IPS-20b (cell line): ENCODE data around the gene TGOLN2.
"Not testable (repeated sequence)": the region's sequence is repeated elsewhere in the genome, so short reads cannot be mapped to it uniquely, and the experiment has no call there.

ENCODE experiments used
- H3K27ac ChIP-seq: one replicate; pipeline ENCODE4 v1.5.1; 2013; ENCODE audit warnings: low read length
- H3K27me3 ChIP-seq: 2 replicates; pipeline ENCODE4 v1.6.1; 2013; ENCODE audit warnings: mild to moderate bottlenecking, low read length, inconsistent platforms; ENCODE audit not compliant: insufficient read depth
- H3K36me3 ChIP-seq: 2 replicates; pipeline ENCODE4 v1.6.1; 2013; ENCODE audit warnings: low read depth, mild to moderate bottlenecking, inconsistent platforms, low read length, moderate library complexity; ENCODE audit not compliant: insufficient read depth
- H3K4me1 ChIP-seq: 2 replicates; pipeline ENCODE4 v1.6.1; 2013; ENCODE audit warnings: mild to moderate bottlenecking, control low read depth, inconsistent platforms, low read length, moderate library complexity; ENCODE audit not compliant: insufficient read depth
- H3K4me3 ChIP-seq: 2 replicates; pipeline ENCODE4 v1.5.1; 2013; ENCODE audit warnings: mild to moderate bottlenecking, low read length, inconsistent platforms
- H3K9ac ChIP-seq: 2 replicates; pipeline ENCODE4 v1.6.1; 2013; ENCODE audit warnings: low read depth, mild to moderate bottlenecking, inconsistent platforms, low read length, moderate library complexity
- H3K9me3 ChIP-seq: 2 replicates; pipeline ENCODE4 v1.6.1; 2013; ENCODE audit warnings: mild to moderate bottlenecking, low read depth, low read length, inconsistent platforms; ENCODE audit not compliant: insufficient read depth

TGOLN2 gene

DNA sequence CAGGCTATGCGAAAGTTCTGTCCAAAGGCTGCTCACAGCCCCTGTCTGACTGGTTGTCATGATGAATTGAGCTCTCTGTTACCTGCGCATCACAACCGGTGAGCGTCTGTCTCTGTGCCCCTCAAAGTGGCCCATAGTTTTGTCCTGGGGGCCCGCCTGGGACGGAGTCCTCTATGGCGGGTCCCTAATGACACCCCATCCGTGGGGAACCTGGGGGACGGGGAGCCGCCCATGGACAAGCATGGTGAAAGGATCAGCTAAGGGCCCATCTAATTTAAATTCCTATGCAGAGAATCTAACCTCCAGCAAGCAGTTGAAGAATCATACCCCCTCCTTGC, 27.3 kb upstream of the TGOLN2 start:
- H3K4me1 ChIP-seq = no peaks in the 10 kb centered on the region
- no peaks in the 10 kb centered on the region for H3K9me3 ChIP-seq
- H3K9ac ChIP-seq = peak overlapping the region; percentile 93
- peaks cover 23% of the 10 kb centered on the region; the same call in 1 of the 2 replicates for H3K36me3 ChIP-seq
- no peaks in the 10 kb centered on the region for H3K27me3 ChIP-seq
- H3K4me3 ChIP-seq = peak overlapping the region; percentile 99
- H3K27ac ChIP-seq = peak overlapping the region; percentile 69

DNA sequence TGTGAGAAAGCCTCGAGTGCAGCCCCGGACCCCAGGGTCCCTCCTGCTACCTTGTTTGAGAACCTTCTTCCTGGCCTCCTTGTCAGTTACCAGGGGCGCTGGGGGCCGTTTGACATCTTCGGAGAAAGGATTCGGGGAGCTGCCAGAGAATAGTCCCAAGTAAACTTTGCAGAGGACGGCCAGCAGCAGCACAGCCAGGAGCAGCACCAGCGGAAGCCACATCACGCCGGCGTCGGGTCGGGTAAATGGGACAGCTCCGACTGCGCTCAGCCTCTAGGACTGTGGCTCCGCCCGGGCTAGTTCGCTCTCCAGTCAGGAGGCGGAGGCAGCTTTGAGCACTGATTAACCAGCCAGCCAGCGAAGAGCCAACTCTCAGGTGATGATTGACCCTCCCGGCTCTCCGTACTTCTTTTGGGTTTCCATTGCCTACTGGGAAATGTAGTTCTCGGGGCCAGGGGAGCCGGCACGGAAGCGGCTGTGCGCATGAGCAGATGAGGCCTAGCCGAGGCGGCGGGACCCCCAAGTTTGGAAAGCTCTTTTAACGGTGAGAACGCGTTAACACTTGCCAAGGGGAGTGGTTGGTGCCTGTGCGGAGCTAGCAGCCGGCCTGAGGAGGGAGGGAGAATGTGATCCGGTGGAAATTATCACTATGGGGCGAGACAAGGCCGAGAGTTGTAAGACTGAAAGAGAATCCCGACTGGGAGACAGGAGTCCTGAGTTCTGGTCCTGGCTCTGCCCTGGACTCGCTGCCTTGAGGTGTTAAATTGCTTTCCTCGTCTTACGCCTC, 26.7 kb upstream of the TGOLN2 start, which contains the start of the genes ELMOD3 and RETSAT:
Gene ELMOD3, plus strand, starts transcription at position 484 of the 787 bp plus-strand sequence. CDS start 2,430 bp downstream, outside the sequence.
Gene RETSAT, minus strand, starts transcription at position 243 of the 787 bp plus-strand sequence. Its CDS starts 21 bp downstream, at position 222.
- Histone ChIP-seq H3K27me3 (no peaks in the 10 kb centered on the region), H3K27ac (peak within 1 kb of the TSS; percentile 69), H3K4me3 (peak within 1 kb of the TSS; percentile 99), H3K4me1 (no peaks in the 10 kb centered on the region), H3K9me3 (no peaks in the 10 kb centered on the region), H3K36me3 (peaks cover 25% of the 10 kb centered on the region; the same call in 1 of the 2 replicates), H3K9ac (peak within 1 kb of the TSS; percentile 93)

- Histone ChIP-seq H3K4me3 (peak overlapping the region; percentile 99), H3K9me3 (no peaks in the 10 kb centered on the region), H3K9ac (peak overlapping the region; percentile 58), H3K36me3 (peaks cover 31% of the 10 kb centered on the region; the same call in 1 of the 2 replicates), H3K4me1 (no peaks in the 10 kb centered on the region), H3K27me3 (no peaks in the 10 kb centered on the region), H3K27ac (no peak overlapping the region)
These were observed 26.1 kb upstream of the TGOLN2 start for GRCh38 chr2:85353876-85354285.

DNA sequence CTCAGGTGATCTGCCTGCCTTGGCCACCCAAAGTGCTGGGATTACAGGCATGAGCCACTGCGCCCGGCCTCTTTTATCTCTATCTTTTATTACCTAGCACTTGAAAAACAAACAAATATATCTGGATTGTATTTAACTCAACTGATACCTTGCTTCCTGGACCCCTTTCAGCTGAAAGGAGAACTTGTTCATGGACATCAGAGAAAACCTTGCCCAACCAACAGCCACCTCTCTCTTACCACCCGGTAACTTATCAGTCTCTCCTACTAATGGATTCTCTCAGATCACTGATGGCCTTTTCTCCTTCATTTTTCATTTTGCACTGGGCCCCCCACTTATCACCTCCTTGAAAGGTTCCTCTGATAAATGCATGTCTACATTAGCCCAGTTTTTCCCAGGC, 19.8 kb upstream of the TGOLN2 start:
- Histone ChIP-seq H3K36me3 (peaks cover 25% of the 10 kb centered on the region; the same call in 1 of the 2 replicates), H3K9me3 (no peaks in the 10 kb centered on the region), H3K4me1 (no peaks in the 10 kb centered on the region), H3K4me3 (no peak overlapping the region), H3K27me3 (no peaks in the 10 kb centered on the region), H3K27ac (no peak overlapping the region), H3K9ac (no peak overlapping the region)

- Histone ChIP-seq H3K4me1 (0 out of 2 replicates have a peak, but pooled peaks cover 2% of the 10 kb centered on the region), H3K27me3 (no peaks in the 10 kb centered on the region), H3K36me3 (0 out of 2 replicates have a peak, but pooled peaks cover 13% of the 10 kb centered on the region), H3K27ac (no peak overlapping the region), H3K9ac (no peak overlapping the region), H3K4me3 (no peak overlapping the region), H3K9me3 (no peaks in the 10 kb centered on the region)
These were observed 16.7 kb upstream of the TGOLN2 start for GRCh38 chr2:85344356-85344954.

GRCh38 chr2:85343207-85343895, 15.6 kb upstream of the TGOLN2 start:
- H3K4me1 ChIP-seq, H3K9me3 ChIP-seq, H3K27me3 ChIP-seq, H3K9ac ChIP-seq, H3K36me3 ChIP-seq, H3K27ac ChIP-seq, H3K4me3 ChIP-seq: not testable (repeated sequence)

DNA sequence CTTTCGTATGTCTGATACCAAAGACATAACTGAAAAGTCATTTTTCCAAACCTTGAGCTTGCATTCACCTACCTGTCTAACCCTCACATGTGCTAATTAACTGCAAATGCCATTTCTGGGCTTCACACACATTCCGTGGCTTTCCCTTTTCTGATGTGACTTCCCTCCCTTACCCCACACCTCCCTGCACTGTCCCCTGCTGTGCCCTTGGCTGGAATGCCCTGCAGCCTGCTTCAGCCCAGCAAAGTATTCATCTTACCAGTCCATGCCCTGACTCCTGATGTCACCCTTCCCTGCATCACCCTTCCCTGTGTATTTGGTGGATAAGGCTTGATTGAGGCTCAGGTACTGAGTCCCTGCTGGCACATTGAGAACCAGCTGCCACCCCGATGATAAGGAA, 14.4 kb upstream of the TGOLN2 start:
- Histone ChIP-seq H3K9ac (no peak overlapping the region), H3K4me3 (no peak overlapping the region), H3K36me3 (0 out of 2 replicates have a peak, but pooled peaks cover 4% of the 10 kb centered on the region), H3K27me3 (no peaks in the 10 kb centered on the region), H3K4me1 (0 out of 2 replicates have a peak, but pooled peaks cover 2% of the 10 kb centered on the region), H3K27ac (no peak overlapping the region), H3K9me3 (no peaks in the 10 kb centered on the region)

GRCh38 chr2:85341269-85342029, 13.7 kb upstream of the TGOLN2 start:
- Histone ChIP-seq H3K27ac (no peak overlapping the region), H3K4me1 (0 out of 2 replicates have a peak, but pooled peaks cover 2% of the 10 kb centered on the region), H3K4me3 (no peak overlapping the region), H3K36me3 (0 out of 2 replicates have a peak, but pooled peaks cover 4% of the 10 kb centered on the region), H3K9ac (no peak overlapping the region), H3K27me3 (no peaks in the 10 kb centered on the region), H3K9me3 (no peaks in the 10 kb centered on the region)

DNA sequence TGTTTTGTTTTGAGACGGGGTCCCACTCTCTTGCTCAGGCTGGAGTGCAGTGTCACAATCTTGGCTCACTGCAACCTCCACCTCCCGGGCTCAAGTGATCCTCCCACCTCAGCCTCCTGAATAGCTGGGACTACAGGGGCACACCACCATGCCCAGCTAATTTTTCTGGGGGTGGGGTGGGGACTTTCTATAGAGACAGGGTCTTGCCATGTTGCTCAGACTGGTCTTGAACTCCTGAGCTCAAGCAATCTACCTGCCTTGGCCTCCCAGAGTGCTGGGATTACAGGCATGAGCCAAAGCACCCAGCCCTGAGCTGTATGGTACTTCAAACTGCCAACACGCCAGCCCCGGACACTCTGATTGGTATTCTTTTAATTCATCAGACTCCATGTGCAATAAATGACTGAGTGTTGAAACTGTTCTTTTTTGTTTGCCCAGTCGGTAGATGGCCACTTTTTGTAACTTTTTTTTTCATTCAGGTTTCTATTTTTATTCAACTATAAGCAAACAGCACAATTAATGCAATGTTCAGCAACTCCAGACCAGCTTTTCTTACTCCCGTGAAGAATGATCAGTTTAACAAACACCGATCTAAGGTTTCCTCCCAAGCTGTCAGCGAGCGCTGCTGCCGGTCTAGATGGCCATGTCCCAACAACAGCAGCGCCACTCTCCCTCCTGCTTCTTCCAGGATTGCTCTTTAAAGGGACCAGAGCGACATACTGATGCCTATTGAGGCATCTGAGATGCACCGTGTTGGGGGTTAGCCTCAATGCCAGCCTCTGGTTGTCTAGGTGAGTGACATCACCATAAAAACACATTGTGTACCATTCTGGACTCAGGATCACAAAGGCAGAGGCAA, 12.5 kb upstream of the TGOLN2 start:
- H3K9ac ChIP-seq = no peak overlapping the region
- H3K27me3 ChIP-seq = no peaks in the 10 kb centered on the region
- no peak overlapping the region for H3K4me3 ChIP-seq
- no peak overlapping the region for H3K27ac ChIP-seq
- no peaks in the 10 kb centered on the region for H3K36me3 ChIP-seq
- H3K9me3 ChIP-seq = no peaks in the 10 kb centered on the region
- 0 out of 2 replicates have a peak, but pooled peaks cover 2% of the 10 kb centered on the region for H3K4me1 ChIP-seq

- H3K27me3 ChIP-seq = no peaks in the 10 kb centered on the region
- no peaks in the 10 kb centered on the region for H3K36me3 ChIP-seq
- no peak overlapping the region for H3K9ac ChIP-seq
- H3K4me3 ChIP-seq = no peak overlapping the region
- H3K9me3 ChIP-seq = no peaks in the 10 kb centered on the region
- no peak overlapping the region for H3K27ac ChIP-seq
- no peaks in the 10 kb centered on the region for H3K4me1 ChIP-seq
These were observed 7.1 kb upstream of the TGOLN2 start for GRCh38 chr2:85334928-85335327.
